Endodermal cell (in vitro differentiated cells): ENCODE measurements around the gene GHRH. TPM values are rescaled to one million over a fixed set of nuclear protein-coding genes. Genes with fewer than 3 reads are reported as not detected.

Source experiments
- DNase-seq: peaks from one replicate; pipeline ENCODE4 v3.0.0-alpha.2; 2017
- H3K27ac ChIP-seq: 2 replicates; pipeline ENCODE4 v1.5.1; 2013; ENCODE audit warnings: mild to moderate bottlenecking, low read depth, low read length, moderate library complexity
- H3K27me3 ChIP-seq: 2 replicates; pipeline ENCODE4 v1.6.1; 2013; ENCODE audit warnings: mild to moderate bottlenecking, low read length, moderate library complexity; ENCODE audit not compliant: insufficient read depth, control insufficient read depth, poor library complexity, severe bottlenecking
- H3K36me3 ChIP-seq: 2 replicates; pipeline ENCODE4 v1.7.0; 2013; ENCODE audit warnings: mild to moderate bottlenecking, low read length, moderate library complexity; ENCODE audit not compliant: control insufficient read depth, insufficient read depth
- H3K4me1 ChIP-seq: one replicate; pipeline ENCODE4 v1.7.0; 2013; ENCODE audit warnings: low read length; ENCODE audit not compliant: control insufficient read depth, insufficient read depth
- H3K4me3 ChIP-seq: 2 replicates; pipeline ENCODE4 v1.5.1; 2013; ENCODE audit warnings: mild to moderate bottlenecking, low read length, moderate library complexity
- H3K9ac ChIP-seq: 2 replicates; pipeline ENCODE4 v1.6.1; 2013; ENCODE audit warnings: mild to moderate bottlenecking, low read length, moderate library complexity; ENCODE audit not compliant: poor library complexity, severe bottlenecking; ENCODE audit errors: extremely low read depth
- H3K9me3 ChIP-seq: 2 replicates; pipeline ENCODE4 v1.6.1; 2013; ENCODE audit warnings: mild to moderate bottlenecking, low read length, moderate library complexity; ENCODE audit not compliant: control insufficient read depth
- H3K27ac Mint-ChIP-seq: 2 replicates; pipeline ENCODE4 v1.8.0; 2020; ENCODE audit warnings: mixed read lengths
- H3K27me3 Mint-ChIP-seq: 2 replicates; pipeline ENCODE4 v1.8.0; 2021; ENCODE audit warnings: mild to moderate bottlenecking, mixed read lengths; ENCODE audit not compliant: insufficient read depth
- H3K36me3 Mint-ChIP-seq: 2 replicates; pipeline ENCODE4 v1.8.0; 2020; ENCODE audit warnings: low read depth, mixed read lengths
- H3K4me1 Mint-ChIP-seq: 2 replicates; pipeline ENCODE4 v1.8.0; 2020; ENCODE audit warnings: mixed read lengths
- H3K4me3 Mint-ChIP-seq: 2 replicates; pipeline ENCODE4 v1.8.0; 2020; ENCODE audit warnings: mild to moderate bottlenecking, moderate library complexity, mixed read lengths
- H3K9me3 Mint-ChIP-seq: 2 replicates; pipeline ENCODE4 v1.8.0; 2020; ENCODE audit warnings: mild to moderate bottlenecking, mixed read lengths
- whole genome bisulfite sequencing, 2 experiments: methylation state at CpG; one replicate each; pipeline versions ENCODE4 v1.1.5 to v1.1.7; 2013; ENCODE audit warnings: missing lambda C conversion rate in 2 of 2, mixed read lengths in 1 of 2; ENCODE audit not compliant: insufficient coverage in 1 of 2, insufficient read length in 1 of 2; 5-methylcytosine and 5-hydroxymethylcytosine counted together
- total RNA-seq, 2 donors: library from RNA; stranded (reverse); fragmentation: NEBNext Ultra II Directional in 1 of 2; extraction: Animal tissue kit (Norgen Biotek cat#: 25700) in 1 of 2; gene quantifications; 2 replicates in 1 of 2; 3 replicates in 1 of 2; pipeline ENCODE4 v1.2.1, GENCODE V29; 2021
- TF ChIP-seq, protein P1 (sequence below): fragments of 200-600 bp; sonication (generic); conservative IDR thresholded peaks from 2 replicates; pipeline ENCODE4 v1.5.0; 2021; ENCODE audit warnings: antibody characterized with exemption, mild to moderate bottlenecking

The GHRH gene
- total RNA-seq, 2 donors from 2014 or later, result not detected

DNA sequence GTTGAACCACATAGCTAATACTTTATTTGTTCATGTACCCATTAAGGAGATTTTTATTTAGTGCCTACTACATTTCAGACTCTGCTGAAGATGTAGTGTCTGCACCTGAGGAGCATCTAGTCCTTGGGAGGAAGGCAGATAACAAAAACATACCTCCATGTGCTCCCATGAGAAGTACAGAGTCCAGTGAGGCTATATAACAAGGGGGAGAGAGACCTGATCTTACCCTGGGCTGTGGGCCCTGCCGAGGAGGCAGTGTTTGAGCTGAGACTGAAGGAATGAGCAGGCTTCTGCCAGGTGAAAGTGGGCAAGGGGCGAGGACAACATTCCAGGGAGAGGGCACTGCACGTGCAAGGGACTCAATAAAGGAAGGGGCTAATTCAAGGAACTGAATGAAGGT lies 39.9 kb upstream of the GHRH start:
- Histone ChIP-seq H3K27ac (no peak overlapping the region), H3K9me3 (no peaks in the 10 kb centered on the region), H3K4me3 (no peak overlapping the region), H3K9ac (no peak overlapping the region), H3K27me3 (no peaks in the 10 kb centered on the region), H3K36me3 (peaks cover 56% of the 10 kb centered on the region), H3K4me1 (peaks cover under 1% of the 10 kb centered on the region)
- Mint-ChIP-seq H3K4me1 (peaks cover 29% of the 10 kb centered on the region), H3K9me3 (no peaks in the 10 kb centered on the region), H3K27me3 (no peaks in the 10 kb centered on the region), H3K27ac (no peak overlapping the region), H3K36me3 (peaks cover 55% of the 10 kb centered on the region), H3K4me3 (no peak overlapping the region)
- WGBS, 2 experiments, result 80 to 95% methylated on average over 1 to 3 of the region's 3 CpGs
- no peak for DNase-seq
- TF ChIP-seq, protein P1, sequence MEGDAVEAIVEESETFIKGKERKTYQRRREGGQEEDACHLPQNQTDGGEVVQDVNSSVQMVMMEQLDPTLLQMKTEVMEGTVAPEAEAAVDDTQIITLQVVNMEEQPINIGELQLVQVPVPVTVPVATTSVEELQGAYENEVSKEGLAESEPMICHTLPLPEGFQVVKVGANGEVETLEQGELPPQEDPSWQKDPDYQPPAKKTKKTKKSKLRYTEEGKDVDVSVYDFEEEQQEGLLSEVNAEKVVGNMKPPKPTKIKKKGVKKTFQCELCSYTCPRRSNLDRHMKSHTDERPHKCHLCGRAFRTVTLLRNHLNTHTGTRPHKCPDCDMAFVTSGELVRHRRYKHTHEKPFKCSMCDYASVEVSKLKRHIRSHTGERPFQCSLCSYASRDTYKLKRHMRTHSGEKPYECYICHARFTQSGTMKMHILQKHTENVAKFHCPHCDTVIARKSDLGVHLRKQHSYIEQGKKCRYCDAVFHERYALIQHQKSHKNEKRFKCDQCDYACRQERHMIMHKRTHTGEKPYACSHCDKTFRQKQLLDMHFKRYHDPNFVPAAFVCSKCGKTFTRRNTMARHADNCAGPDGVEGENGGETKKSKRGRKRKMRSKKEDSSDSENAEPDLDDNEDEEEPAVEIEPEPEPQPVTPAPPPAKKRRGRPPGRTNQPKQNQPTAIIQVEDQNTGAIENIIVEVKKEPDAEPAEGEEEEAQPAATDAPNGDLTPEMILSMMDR, result no peak

DNA sequence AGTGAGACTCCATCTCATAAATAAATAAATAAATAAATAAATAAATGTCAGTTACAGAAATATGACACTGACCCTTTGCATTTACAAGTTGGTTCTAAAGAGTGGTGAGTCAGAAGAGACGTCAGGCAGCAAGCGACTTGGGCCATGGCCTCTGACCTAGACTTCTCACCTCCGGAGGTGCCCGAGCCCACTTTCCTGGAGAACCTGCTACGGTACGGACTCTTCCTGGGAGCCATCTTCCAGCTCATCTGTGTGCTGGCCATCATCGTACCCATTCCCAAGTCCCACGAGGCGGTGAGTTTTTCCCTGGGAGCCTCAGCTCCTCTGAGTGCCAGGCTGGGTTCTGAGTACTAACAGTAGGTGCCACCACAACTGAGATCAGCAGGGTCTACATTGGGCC lies 39.5 kb upstream of the GHRH start:
- Mint-ChIP-seq H3K9me3 (no peaks in the 10 kb centered on the region), H3K4me1 (peaks cover 30% of the 10 kb centered on the region), H3K27ac (no peak overlapping the region), H3K27me3 (no peaks in the 10 kb centered on the region), H3K4me3 (no peak overlapping the region), H3K36me3 (peaks cover 50% of the 10 kb centered on the region)
- Histone ChIP-seq H3K4me3 (no peak overlapping the region), H3K27me3 (no peaks in the 10 kb centered on the region), H3K27ac (no peak overlapping the region), H3K9me3 (no peaks in the 10 kb centered on the region), H3K9ac (no peak overlapping the region), H3K36me3 (peaks cover 52% of the 10 kb centered on the region), H3K4me1 (peaks cover 5% of the 10 kb centered on the region)
- TF ChIP-seq, protein P1, result no peak
- DNase-seq, result no peak
- WGBS, 2 experiments, result 93 to 95% methylated on average over 9 of the region's 9 CpGs

DNA sequence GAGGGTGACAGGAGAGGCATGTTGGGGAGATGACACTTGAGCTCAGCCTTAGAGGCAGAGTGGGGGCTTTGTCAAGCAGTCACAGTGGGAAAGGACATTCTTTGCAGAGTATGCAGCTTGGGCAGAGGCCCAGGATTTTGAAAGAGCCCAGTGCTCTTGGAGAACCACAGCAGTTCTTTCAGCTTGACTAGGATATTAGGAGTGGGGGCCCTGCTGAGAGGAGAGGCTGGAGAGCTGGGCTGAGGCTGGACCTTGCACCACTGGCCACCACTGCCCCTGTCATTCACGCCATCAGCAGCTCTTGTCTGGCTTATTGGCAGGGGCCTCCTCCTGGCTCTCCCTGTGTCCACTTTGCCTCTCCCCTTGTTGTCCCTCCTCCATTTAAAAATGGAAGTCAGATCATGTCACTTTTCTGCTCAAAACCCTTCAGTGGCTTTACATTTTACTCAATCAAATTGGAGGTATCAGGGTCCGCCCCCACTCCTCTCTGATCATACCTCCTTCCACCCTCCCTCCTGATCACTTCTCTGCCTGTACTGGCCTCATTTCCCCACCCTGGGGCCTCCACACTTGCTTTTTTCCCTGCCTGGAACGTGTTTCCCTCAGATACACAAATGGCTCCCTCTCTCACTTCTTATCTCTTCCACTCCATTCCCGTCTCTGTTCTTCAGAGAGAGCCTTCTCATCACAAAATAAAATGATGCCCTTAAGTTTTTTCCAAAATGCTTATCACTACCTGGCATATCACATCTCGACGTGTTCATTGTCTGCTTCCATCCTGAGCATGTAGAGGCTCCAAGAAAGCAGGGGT lies 38.3 kb upstream of the GHRH start:
- Mint-ChIP-seq H3K4me1 (peaks cover 30% of the 10 kb centered on the region), H3K36me3 (peaks cover 49% of the 10 kb centered on the region), H3K27me3 (no peaks in the 10 kb centered on the region), H3K4me3 (no peak overlapping the region), H3K27ac (peak overlapping the region; percentile 52), H3K9me3 (no peaks in the 10 kb centered on the region)
- TF ChIP-seq, protein P1, result no peak
- no peak for DNase-seq
- no peak overlapping the region for H3K27ac ChIP-seq
- H3K9me3 ChIP-seq, result no peaks in the 10 kb centered on the region
- no peak overlapping the region for H3K4me3 ChIP-seq
- no peak overlapping the region for H3K9ac ChIP-seq
- WGBS, 2 experiments, result 94 to 95% methylated on average over 6 of the region's 6 CpGs
- peaks cover 50% of the 10 kb centered on the region for H3K36me3 ChIP-seq
- H3K4me1 ChIP-seq, result peaks cover 14% of the 10 kb centered on the region
- H3K27me3 ChIP-seq, result no peaks in the 10 kb centered on the region
